Calu3 (cell line): ENCODE data around the gene F5. TPM values are rescaled to one million over a fixed set of nuclear protein-coding genes. Genes with fewer than 3 reads are reported as not detected.
A peak's percentile ranks its signal among the peaks of the same experiment; 100 is the strongest.

Experiments
- BruUV-seq: library from RNA; stranded (reverse); fragments of 400-500 nt; replicated peaks from 2 replicates; lab custom pipeline; 2021; lab: Mats Ljungman, UMichigan
- CTCF ChIA-PET: fragments of 300-600 bp; sonication (Branson Sonifier 250); formaldehyde crosslinking; loops from one replicate; lab custom pipeline; 2022; ENCODE audit warnings: antibody characterized with exemption; lab: Charles Lee
- DNase-seq: peaks from one replicate; pipeline ENCODE4 v3.0.0; 2022
- H3K27ac Mint-ChIP-seq: one replicate; pipeline ENCODE4 v1.8.0; 2022; ENCODE audit warnings: mixed read lengths; ENCODE audit not compliant: unreplicated experiment
- H3K27me3 Mint-ChIP-seq: one replicate; pipeline ENCODE4 v1.8.0; 2022; ENCODE audit warnings: mixed read lengths; ENCODE audit not compliant: unreplicated experiment
- H3K36me3 Mint-ChIP-seq: one replicate; pipeline ENCODE4 v1.8.0; 2022; ENCODE audit warnings: mild to moderate bottlenecking, moderate library complexity, mixed read lengths; ENCODE audit not compliant: insufficient read depth, unreplicated experiment
- H3K4me1 Mint-ChIP-seq: one replicate; pipeline ENCODE4 v1.8.0; 2022; ENCODE audit warnings: mild to moderate bottlenecking, low read depth, mixed read lengths; ENCODE audit not compliant: unreplicated experiment
- H3K4me3 Mint-ChIP-seq: one replicate; pipeline ENCODE4 v1.8.0; 2022; ENCODE audit warnings: mild to moderate bottlenecking, low read depth, moderate library complexity, mixed read lengths; ENCODE audit not compliant: unreplicated experiment
- H3K9me3 Mint-ChIP-seq: one replicate; pipeline ENCODE4 v1.8.0; 2022; ENCODE audit warnings: low read depth, mixed read lengths; ENCODE audit not compliant: unreplicated experiment
- CTCF ChIP-seq: fragments of 200-600 bp; IDR thresholded peaks from one replicate; pipeline ENCODE4 v1.8.0; 2022; ENCODE audit warnings: antibody characterized with exemption; ENCODE audit not compliant: unreplicated experiment
- intact Hi-C: fragments of 100-400 bp; cut with micrococcal nuclease; formaldehyde crosslinking; loops from one replicate; pipeline ENCODE4 v1.10.0; 2022; ENCODE audit not compliant: unreplicated experiment
- total RNA-seq: library from RNA; stranded (reverse); gene quantifications from 2 replicates; pipeline ENCODE4 v1.2.3, GENCODE V29; 2022

F5 gene
- total RNA-seq, 1 experiment from 2014 or later: 8.1 TPM

GRCh38 chr1:169513208-169513607 is 73.1 kb downstream of the F5 start:
- Mint-ChIP-seq H3K27ac (peak overlapping the region; percentile 40), H3K27me3 (no peaks in the 10 kb centered on the region), H3K36me3 (peaks cover 10% of the 10 kb centered on the region), H3K4me1 (peaks cover 76% of the 10 kb centered on the region), H3K4me3 (no peak overlapping the region), H3K9me3 (no peaks in the 10 kb centered on the region)
- no peak for DNase-seq
- TF ChIP-seq CTCF: no peak
- no TSS peak for BruUV-seq
- CTCF ChIA-PET: no interaction called here
- intact Hi-C loops: no loop called here

- no peak for DNase-seq
- H3K4me1 Mint-ChIP-seq: peaks cover 89% of the 10 kb centered on the region
- H3K9me3 Mint-ChIP-seq: no peaks in the 10 kb centered on the region
- CTCF ChIA-PET: interaction anchor here (0.5 to 5.0 kb wide), 8 partner anchors 14 to 401 kb away, joined by 3 to 25 read pairs (median 4); partner anchors contain the start of gene SLC19A2
- no peaks in the 10 kb centered on the region for H3K27me3 Mint-ChIP-seq
- H3K4me3 Mint-ChIP-seq: no peak overlapping the region
- TF ChIP-seq CTCF: no peak
- no TSS peak for BruUV-seq
- intact Hi-C loops: no loop called here
- H3K36me3 Mint-ChIP-seq: peaks cover 18% of the 10 kb centered on the region
- H3K27ac Mint-ChIP-seq: peak overlapping the region; percentile 65
These were observed 74.8 kb downstream of the F5 start for GRCh38 chr1:169511316-169512005.

DNA sequence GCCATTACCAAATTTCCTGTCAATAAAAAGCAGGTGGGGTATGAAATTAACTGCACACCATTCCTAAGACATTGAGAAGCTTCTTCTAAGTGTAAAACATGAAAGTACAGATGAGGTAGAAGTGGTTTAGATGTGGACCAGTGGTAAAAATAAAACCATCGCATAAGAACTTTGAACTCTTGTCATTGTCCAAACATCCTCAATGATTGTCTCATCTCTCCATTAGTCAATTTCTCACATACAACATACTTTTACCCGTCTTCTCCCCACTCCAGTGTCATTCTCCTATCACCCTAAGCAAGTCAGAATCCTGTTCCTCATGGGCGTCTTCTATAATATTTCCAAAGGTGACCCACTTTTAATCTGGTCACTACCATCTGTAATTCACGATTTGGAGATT is 76.2 kb downstream of the F5 start:
- Mint-ChIP-seq H3K36me3 (peaks cover 18% of the 10 kb centered on the region), H3K4me3 (no peak overlapping the region), H3K27ac (no peak overlapping the region), H3K4me1 (peaks cover 91% of the 10 kb centered on the region), H3K9me3 (no peaks in the 10 kb centered on the region), H3K27me3 (no peaks in the 10 kb centered on the region)
- TF ChIP-seq CTCF: no peak
- no peak for DNase-seq
- BruUV-seq: no TSS peak
- intact Hi-C loops: no loop called here
- CTCF ChIA-PET: interaction anchor here (0.6 to 5.0 kb wide), 6 partner anchors 14 to 1425 kb away, joined by 3 to 25 read pairs (median 4); partner anchors contain the start of gene SLC19A2

DNA sequence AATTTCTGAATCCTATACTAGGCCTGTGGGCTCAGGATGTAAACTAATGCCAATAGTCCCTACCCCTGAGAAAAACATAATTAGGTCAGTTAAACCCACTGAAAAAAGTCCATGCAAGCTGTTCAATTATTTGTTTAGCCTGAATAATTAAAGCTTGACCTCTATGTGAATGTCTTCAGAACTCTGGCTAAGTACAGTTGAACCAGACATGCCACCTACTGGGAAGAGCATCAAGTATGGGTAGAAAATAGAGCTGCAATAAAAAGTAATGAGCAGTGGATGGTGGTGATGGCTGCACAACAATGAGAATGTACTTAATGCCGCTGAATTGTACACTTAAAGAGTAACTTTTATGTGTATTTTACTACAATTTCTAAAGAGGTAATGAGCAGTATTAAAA is 76.9 kb downstream of the F5 start:
- H3K4me1 Mint-ChIP-seq: peaks cover 85% of the 10 kb centered on the region
- peak; percentile 23 for DNase-seq
- no peak overlapping the region for H3K4me3 Mint-ChIP-seq
- no TSS peak for BruUV-seq
- peak overlapping the region; percentile 48 for H3K27ac Mint-ChIP-seq
- TF ChIP-seq CTCF: no peak
- peaks cover 18% of the 10 kb centered on the region for H3K36me3 Mint-ChIP-seq
- CTCF ChIA-PET: interaction anchor here (1.2 to 5.0 kb wide), 5 partner anchors 13 to 43 kb away, joined by 3 to 25 read pairs (median 5); partner anchors contain the start of gene SLC19A2
- intact Hi-C loops: loop anchor here (2.0 kb wide), 1 partner anchor 23 kb away; no protein-coding TSS in a partner anchor
- no peaks in the 10 kb centered on the region for H3K27me3 Mint-ChIP-seq
- no peaks in the 10 kb centered on the region for H3K9me3 Mint-ChIP-seq
